Chondrocyte (in vitro differentiated cells): ENCODE results near the gene TRERF1. TPM values are rescaled to one million over a fixed set of nuclear protein-coding genes. Genes with fewer than 3 reads are reported as not detected.

Experiments
- DNase-seq: peaks from one replicate; pipeline ENCODE4 v3.0.0; 2021; ENCODE audit warnings: mixed read lengths, low spot score
- H3K27ac Mint-ChIP-seq: one replicate; pipeline ENCODE4 v1.8.0; 2021; ENCODE audit warnings: mild to moderate bottlenecking, moderate library complexity, mixed read lengths; ENCODE audit not compliant: unreplicated experiment
- H3K27me3 Mint-ChIP-seq: 2 replicates; pipeline ENCODE4 v1.8.0; 2021; ENCODE audit warnings: low read depth, mixed read lengths
- H3K36me3 Mint-ChIP-seq: 2 replicates; pipeline ENCODE4 v1.8.0; 2021; ENCODE audit warnings: low read depth, mixed read lengths
- H3K4me1 Mint-ChIP-seq: 2 replicates; pipeline ENCODE4 v1.8.0; 2021; ENCODE audit warnings: low read depth, mild to moderate bottlenecking, mixed read lengths
- H3K4me3 Mint-ChIP-seq: one replicate; pipeline ENCODE4 v1.8.0; 2021; ENCODE audit warnings: mild to moderate bottlenecking, moderate library complexity, mixed read lengths; ENCODE audit not compliant: unreplicated experiment
- H3K9me3 Mint-ChIP-seq: 2 replicates; pipeline ENCODE4 v1.8.0; 2021; ENCODE audit warnings: low read depth, mixed read lengths
- CTCF ChIP-seq: fragments of 200-600 bp; sonication (generic); IDR thresholded peaks from 2 replicates; pipeline ENCODE4 v1.5.0; 2021; ENCODE audit warnings: antibody characterized with exemption, mild to moderate bottlenecking, moderate library complexity
- total RNA-seq: library from RNA; stranded (reverse); gene quantifications from 3 replicates; pipeline ENCODE4 v1.2.1, GENCODE V29; 2021

Gene TRERF1
- total RNA-seq, 1 donor from 2014 or later = 1.8 TPM

GRCh38 chr6:42389736-42390135 lies 62.0 kb downstream of the TRERF1 start:
- no peak overlapping the region for H3K4me3 Mint-ChIP-seq
- H3K27me3 Mint-ChIP-seq = no peaks in the 10 kb centered on the region
- H3K27ac Mint-ChIP-seq = no peak overlapping the region
- TF ChIP-seq CTCF = no peak
- peaks cover 1% of the 10 kb centered on the region for H3K36me3 Mint-ChIP-seq
- no peaks in the 10 kb centered on the region for H3K4me1 Mint-ChIP-seq
- no peaks in the 10 kb centered on the region for H3K9me3 Mint-ChIP-seq
- no peak for DNase-seq

GRCh38 chr6:42388046-42388445 lies 63.7 kb downstream of the TRERF1 start:
- H3K9me3 Mint-ChIP-seq = no peaks in the 10 kb centered on the region
- H3K27me3 Mint-ChIP-seq = no peaks in the 10 kb centered on the region
- no peak overlapping the region for H3K27ac Mint-ChIP-seq
- no peaks in the 10 kb centered on the region for H3K4me1 Mint-ChIP-seq
- peaks cover 1% of the 10 kb centered on the region for H3K36me3 Mint-ChIP-seq
- no peak for TF ChIP-seq CTCF
- DNase-seq = no peak
- no peak overlapping the region for H3K4me3 Mint-ChIP-seq

GRCh38 chr6:42387336-42387735 lies 64.4 kb downstream of the TRERF1 start:
- TF ChIP-seq CTCF = no peak
- Mint-ChIP-seq H3K4me1 (no peaks in the 10 kb centered on the region), H3K4me3 (no peak overlapping the region), H3K36me3 (peaks cover 1% of the 10 kb centered on the region), H3K9me3 (no peaks in the 10 kb centered on the region), H3K27me3 (no peaks in the 10 kb centered on the region), H3K27ac (no peak overlapping the region)
- DNase-seq = no peak

- Mint-ChIP-seq H3K27me3 (no peaks in the 10 kb centered on the region), H3K36me3 (peaks cover 1% of the 10 kb centered on the region), H3K27ac (no peak overlapping the region), H3K9me3 (no peaks in the 10 kb centered on the region), H3K4me1 (no peaks in the 10 kb centered on the region), H3K4me3 (no peak overlapping the region)
- DNase-seq = no peak
- TF ChIP-seq CTCF = no peak
These were observed 66.4 kb downstream of the TRERF1 start for GRCh38 chr6:42385339-42385738.

GRCh38 chr6:42383421-42384205 lies 68.1 kb downstream of the TRERF1 start:
- no peak overlapping the region for H3K27ac Mint-ChIP-seq
- H3K27me3 Mint-ChIP-seq = no peaks in the 10 kb centered on the region
- no peak for DNase-seq
- H3K4me1 Mint-ChIP-seq = no peaks in the 10 kb centered on the region
- TF ChIP-seq CTCF = no peak
- H3K36me3 Mint-ChIP-seq = peaks cover 1% of the 10 kb centered on the region
- H3K9me3 Mint-ChIP-seq = no peaks in the 10 kb centered on the region
- no peak overlapping the region for H3K4me3 Mint-ChIP-seq
